CD1c-positive myeloid dendritic cell (primary cell): ENCODE results near the gene ZNF610.

Source experiments
- DNase-seq: peaks from one replicate; pipeline ENCODE4 v3.0.0-alpha.2; 2016; ENCODE audit errors: extremely low spot score

The ZNF610 gene

DNA sequence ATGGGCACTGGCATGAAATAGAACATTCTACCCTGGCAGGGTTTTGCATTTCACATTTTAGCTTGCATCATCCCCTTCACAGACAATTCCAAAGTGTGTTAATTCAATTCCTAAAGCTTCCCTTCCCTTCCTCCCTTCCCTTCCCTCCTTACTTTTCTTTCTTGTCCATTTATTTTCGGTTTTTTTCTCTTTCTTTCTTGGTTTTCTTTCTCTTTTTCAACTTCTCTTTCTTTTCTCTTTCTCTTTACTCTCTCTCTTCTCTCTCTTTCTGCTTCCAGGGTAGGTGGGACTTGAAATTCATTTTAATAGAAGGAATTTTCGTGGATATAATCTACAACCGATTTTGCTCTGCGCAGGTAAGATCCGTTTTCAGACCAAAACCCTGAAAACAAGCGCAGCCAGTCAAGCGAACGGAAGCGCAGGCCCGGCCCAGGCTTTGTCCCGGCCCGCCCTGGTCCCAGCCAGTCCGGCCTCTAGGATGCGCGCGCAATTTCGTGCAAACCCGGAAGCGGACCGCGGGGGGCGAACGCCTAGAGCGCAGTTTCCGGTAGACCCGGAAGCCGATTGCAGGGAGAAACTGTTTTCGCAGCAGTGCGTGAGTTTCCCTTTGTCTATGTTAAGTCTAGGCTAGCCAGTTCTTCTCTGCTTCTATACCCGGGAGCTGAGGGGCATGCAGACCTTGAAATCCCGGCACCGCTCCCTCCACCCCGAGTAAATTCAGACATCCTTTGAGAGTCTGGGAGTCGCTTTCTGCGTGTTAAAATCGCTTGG is 61.5 kb downstream of the ZNF610 start, which contains the start of gene ZNF528:
Gene ZNF528, plus strand, starts transcription at position 540 of the 771 bp plus-strand sequence. CDS start 4,165 bp downstream, outside the sequence.
- DNase-seq: peak; percentile 95

GRCh38 chr19:52398081-52398441 is 62.0 kb downstream of the ZNF610 start:
- DNase-seq: peak; percentile 1

- DNase-seq: no peak
These were observed 74.2 kb downstream of the ZNF610 start for GRCh38 chr19:52410276-52410675.

DNA sequence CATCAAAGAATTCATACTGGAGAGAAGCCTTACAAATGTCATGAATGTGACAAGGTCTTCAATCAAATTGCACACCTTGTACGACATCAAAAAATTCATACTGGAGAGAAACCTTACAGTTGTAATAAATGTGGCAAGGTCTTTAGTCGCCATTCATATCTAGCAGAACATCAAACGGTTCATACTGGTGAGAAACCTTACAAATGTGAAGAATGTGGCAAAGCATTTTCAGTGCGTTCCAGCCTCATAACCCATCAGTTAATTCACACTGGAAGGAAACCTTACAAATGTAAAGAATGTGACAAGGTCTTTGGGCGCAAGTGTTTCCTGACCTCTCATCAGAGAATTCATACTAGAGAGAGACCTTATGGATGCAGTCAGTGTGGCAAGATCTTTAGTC is 79.7 kb downstream of the ZNF610 start:
- no peak for DNase-seq
